ENCODE data around the gene MADD.
A peak's percentile ranks its signal among the peaks of the same experiment; 100 is the strongest.

MADD gene

DNA sequence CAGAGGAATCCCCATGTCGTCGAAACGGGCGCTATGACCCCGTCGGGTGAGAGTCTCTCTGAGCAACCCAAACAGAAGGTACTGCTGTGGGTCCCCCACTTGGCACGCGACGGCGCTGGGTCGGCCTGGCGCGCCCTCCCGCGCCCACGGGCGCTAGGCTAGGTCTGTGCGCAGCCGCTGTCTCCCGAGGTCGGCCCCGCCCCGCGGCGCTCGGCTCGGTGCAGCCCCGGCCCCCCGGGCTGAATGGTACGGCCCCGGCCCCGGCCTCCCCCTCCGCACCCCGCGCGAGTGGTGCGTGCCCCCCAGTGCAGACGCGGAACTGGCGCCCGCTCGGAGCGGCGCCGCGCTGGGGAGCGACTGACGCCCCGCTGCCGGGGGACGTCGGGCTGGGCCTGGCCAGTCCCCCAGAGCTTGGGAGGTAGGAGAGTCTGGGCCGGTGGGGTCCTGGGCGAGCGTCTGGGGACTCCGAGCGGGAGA, at the start of gene MADD:
Gene MADD (plus strand): TSS at position 305 of the 477 bp plus-strand sequence.
- DNase-seq (ENCODE audit: low read depth in 3 of 3), result peak; percentile 81 to 90 (median 89)

DNA sequence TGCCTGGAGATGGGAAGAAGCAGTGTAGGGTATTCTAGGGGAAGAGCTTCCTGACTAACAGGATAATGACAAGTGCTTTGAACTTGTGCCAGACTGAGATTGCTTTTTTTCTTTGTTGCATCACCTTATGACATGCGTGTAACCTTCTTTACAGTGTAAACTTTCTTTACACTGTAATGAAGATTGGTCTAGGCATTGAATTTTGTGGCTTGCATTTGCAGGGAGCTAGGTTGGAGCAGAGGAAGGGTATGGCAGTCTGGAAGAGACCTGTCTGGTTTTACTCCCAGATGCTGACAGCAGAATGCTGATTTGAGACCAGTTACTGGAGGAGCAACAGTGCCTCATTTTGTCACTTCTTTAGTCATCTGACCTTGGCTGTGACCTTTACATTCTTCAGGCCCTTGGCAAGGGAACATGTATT, 49.5 kb upstream of the MADD start:
- DNase-seq (ENCODE audit: low read depth in 3 of 3), result no peak

DNA sequence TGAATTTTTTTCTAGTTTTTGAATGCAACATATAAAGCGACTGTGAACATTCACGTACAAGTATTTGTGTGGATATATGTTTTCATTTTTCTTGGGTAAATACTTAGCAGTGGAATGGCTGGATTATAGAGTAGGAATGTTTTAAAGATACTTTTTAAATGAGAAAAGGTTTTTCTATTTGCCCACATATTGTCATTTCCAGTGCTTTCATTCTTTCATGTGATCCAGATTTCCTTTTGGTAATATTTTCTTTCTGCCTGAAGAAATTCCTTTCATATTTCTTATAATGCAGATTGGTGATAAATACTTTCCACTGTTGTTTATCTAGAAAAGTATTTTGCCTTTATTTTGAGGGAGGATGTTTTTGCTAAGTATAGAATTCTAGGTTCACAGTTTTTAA, 47.2 kb upstream of the MADD start:
- DNase-seq (ENCODE audit: low read depth in 3 of 3), result no peak

DNA sequence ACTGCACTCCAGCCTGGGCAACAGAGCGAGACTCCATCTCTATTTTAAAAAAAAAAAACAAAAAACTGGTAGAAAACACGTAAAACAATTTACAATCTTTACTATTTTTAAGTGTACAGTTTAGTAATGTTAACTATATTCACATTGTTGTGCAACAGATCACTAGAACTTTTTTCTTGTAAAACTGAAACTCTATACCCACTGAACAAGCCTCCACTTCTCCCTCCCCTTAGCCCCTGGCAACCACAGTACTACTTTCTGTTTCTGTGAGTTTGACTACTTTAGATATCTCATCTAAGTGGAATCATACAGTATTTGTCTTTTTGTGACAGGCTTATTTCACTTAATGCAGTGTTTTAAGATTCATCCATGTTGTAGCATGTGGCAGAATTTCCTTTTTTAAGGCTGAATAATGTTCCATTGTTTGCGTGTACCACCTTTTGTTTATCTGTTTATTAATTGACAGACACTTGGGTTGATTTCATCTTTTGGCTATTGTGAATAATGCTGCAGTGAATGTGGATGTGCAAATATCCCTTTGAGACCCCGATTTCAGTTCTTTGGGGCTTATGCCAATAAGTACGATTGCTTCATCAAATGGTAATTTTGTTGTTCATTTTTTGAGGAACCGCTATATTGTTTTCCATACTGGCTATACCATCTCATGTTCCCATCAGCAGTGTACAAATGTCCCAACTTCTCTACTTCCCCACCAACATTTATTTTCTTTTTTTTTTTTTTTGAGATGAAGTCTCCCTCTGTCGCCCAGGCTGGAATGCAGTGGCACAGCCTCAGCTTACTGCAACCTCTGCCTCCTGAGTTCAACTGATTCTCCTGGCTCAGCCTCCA, 44.2 kb upstream of the MADD start:
- DNase-seq (ENCODE audit: low read depth in 3 of 3), result no peak

DNA sequence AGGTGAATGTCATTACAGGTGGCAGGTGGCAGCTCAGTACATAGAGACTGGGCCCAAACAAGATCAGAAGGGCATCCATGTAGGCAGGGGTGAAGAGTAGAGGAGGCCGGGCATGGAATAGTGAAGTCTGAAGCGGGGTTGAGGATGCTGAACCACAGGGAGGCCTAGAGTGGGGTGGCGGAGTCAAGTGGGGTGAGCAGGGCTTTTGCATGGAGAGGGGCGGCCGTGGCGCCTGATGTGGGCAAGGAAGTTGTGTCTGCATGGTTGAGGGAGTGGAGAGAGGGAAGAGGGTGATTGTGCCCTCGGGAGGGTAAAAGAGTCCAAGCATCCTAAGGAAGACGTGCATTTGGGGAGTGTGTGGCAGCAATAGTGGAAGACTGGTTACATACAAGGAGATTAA, 40.8 kb upstream of the MADD start:
- DNase-seq (ENCODE audit: low read depth in 3 of 3), result no peak

DNA sequence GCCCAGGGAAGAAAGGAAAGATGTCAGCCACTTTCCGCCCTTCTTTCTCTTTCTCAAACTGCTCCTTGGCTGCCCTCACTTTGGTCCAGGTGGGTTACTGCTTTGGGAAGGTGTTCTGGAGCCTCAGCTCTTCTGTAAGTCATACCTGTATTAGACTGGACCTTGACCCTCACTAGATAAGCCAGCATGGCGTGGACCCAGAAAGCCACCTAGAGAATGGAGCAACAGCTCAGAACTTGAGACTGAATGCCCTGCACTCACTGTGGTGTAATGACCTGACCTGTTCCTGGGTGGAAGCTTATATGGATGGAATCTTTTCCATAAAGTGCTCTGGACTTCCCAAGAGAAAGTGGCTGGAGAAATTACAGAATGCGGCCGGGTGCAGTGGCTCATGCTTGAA, 36.9 kb upstream of the MADD start:
- no peak for DNase-seq (ENCODE audit: low read depth in 3 of 3)

DNA sequence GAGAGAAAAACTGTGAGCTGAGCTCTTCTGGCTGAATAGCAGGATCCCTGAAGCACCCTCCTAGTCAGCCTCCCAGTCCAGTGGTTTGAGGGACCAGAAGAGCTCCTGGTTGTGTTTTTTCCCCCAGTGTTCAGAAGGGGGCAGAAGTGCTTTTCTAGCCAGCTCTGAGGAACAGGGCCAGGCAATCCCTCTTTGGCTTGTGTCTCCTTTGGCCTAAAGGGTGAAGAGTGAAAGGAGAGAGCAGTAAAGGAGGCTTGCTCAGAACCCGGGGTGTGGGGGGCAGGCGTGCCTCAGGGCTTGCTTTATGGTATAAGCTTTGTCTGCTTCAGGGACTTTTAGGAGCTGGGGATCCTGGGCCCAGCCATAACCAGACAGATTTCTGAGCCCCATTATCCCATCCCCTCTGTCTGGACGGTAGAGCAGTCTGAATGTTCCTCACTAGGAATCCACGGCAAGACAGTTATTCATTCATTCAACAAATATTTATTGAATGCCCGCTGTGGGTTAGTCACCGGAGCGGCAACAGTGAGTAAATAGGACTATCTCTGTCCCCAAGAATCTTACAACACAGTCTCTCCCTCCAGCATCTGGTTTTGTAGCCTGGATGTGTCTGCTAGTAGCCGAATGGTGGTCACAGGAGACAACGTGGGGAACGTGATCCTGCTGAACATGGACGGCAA, 35.8 kb upstream of the MADD start:
- no peak for DNase-seq (ENCODE audit: low read depth in 3 of 3)

DNA sequence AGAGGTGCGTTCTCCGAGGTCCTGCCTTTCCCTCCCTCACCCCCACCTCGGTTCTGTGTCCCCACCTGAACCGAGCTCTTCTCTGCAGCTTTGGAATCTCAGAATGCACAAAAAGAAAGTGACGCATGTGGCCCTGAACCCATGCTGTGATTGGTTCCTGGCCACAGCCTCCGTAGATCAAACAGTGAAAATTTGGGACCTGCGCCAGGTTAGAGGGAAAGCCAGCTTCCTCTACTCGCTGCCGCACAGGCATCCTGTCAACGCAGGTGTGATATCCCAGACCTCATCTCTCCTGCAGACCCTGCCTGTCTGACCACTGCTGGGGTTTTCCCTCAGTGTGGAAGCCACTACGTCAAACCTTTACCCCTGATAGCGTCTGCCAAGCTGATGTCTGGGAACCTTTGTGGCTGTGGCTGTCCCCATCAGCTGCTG, 35.2 kb upstream of the MADD start:
- peak in 1 of 3 experiments; percentile 45 for DNase-seq (ENCODE audit: low read depth in 3 of 3)

DNA sequence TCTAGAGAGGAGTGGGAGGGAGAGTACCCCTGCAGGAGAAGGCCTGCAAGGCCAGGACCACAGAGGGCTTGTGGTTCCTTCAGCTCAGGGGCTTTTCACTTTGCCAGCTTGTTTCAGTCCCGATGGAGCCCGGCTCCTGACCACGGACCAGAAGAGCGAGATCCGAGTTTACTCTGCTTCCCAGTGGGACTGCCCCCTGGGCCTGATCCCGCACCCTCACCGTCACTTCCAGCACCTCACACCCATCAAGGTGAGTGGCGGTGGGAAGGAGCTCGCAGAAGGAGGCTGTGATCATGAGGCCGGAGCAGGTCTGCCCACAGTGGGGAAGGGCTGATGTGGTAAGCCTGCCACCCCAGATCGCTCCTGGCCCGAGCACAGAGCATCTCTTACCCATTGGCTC, 34.8 kb upstream of the MADD start:
- DNase-seq (ENCODE audit: low read depth in 3 of 3), result no peak

DNA sequence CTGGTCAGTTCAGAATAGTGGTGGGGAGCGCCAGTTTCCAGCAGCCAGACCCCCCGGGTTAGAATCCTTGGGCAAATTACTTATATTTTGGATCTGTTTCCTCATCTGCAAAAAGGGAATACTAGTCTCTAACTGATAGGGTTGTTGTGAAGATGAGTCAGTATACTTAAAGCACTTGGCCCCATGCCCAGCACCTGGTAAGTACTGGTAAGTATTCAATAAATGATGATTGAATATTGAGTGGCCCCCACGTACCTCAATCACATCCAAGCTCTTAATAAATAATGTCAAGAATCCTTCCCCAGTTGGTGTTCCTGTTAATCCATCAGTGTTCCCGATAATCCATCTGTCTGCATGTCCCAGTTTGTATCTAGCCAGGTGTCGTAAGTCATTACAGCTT, 33.5 kb upstream of the MADD start:
- DNase-seq (ENCODE audit: low read depth in 3 of 3), result no peak

DNA sequence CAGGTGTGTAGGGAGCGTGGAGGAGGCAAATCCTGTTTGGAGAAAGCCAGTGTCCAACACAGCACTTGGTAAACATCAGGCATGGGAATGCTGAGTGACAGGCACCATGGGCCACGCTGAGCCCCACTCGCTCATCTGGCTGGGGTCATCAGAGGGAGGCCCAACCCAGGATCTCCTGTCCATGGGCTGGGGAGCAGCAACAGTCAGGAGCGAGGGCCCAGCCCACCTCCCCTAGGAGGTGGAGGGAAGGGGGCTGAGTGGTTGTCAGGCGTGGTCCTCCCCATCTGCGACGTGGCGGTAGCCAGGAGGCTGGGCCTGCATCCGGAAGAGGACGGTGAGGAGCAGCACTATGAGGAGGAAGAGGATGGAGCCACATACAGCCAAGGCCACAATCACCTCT, 30.1 kb upstream of the MADD start:
- DNase-seq (ENCODE audit: low read depth in 3 of 3), result no peak

DNA sequence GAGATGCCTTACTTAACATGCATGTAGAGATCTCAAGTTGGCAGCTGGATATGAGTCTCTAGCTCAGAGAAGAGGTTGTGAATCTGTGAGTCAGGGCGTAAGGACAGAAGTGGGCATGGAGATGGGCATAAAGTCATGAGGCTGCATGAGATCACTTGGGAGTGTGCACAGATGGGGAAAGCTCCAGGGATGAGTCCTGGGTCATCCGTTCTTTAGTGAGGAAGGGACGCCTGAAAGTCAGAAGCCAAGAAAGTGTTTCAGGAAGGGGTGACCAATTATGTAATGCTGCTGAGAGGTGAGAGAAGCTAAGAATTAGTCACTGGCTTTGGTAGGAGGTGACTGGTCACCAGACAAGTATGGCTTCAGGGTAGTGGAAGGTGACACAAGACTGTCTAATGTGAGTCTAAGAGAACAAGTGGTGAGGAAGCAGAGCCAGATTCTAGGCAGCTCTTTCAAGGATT, 28.1 kb upstream of the MADD start:
- DNase-seq (ENCODE audit: low read depth in 3 of 3), result no peak

DNA sequence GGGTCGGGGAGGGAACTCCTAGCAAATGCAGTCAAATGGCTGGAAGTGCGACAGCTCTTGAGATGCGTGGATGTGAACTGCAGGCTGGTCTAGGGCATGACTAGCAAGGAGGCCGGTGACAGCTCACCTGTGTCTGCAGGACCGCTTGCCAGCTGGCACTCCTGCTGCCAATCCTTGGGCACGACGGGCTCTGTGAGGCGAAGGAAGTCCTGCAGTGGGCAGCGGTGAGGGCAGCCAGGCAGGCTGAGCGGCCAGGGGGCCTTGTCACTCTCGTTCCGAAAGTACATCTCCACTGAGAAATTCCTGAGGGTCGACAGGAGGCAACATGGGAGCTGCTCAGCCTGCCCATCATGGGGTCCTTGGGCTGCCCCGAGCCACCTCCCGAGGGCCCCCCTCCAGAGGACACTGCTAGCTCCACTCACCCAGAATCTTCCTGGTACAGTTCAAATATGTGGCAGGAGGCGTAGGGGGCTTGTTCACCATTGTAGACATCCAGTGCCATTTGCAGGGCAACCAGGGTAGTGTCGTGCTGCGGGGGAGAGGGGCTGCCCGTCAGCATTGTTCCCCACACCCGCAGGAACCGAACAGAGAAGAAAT, 27.2 kb upstream of the MADD start:
- DNase-seq (ENCODE audit: low read depth in 3 of 3), result no peak

DNA sequence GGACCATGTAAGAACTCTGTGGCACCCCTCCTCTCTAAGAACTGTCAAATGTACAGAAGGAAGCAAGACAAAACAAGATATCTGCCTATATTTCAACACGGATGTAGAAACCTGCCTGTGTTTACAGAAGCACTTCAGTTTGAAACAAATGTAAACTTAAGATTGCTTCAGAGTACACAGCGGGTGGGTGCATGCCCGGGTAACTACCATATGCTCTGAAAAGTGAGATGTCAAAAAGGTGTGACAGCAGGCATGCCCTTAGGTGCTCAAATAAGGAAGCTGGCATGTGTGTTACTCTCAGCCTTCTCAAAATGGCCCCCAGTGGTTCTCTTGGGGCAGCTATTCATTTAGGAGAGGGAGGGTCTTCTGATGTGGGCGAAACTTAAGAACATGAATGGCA, 26.5 kb upstream of the MADD start:
- DNase-seq (ENCODE audit: low read depth in 3 of 3), result no peak

DNA sequence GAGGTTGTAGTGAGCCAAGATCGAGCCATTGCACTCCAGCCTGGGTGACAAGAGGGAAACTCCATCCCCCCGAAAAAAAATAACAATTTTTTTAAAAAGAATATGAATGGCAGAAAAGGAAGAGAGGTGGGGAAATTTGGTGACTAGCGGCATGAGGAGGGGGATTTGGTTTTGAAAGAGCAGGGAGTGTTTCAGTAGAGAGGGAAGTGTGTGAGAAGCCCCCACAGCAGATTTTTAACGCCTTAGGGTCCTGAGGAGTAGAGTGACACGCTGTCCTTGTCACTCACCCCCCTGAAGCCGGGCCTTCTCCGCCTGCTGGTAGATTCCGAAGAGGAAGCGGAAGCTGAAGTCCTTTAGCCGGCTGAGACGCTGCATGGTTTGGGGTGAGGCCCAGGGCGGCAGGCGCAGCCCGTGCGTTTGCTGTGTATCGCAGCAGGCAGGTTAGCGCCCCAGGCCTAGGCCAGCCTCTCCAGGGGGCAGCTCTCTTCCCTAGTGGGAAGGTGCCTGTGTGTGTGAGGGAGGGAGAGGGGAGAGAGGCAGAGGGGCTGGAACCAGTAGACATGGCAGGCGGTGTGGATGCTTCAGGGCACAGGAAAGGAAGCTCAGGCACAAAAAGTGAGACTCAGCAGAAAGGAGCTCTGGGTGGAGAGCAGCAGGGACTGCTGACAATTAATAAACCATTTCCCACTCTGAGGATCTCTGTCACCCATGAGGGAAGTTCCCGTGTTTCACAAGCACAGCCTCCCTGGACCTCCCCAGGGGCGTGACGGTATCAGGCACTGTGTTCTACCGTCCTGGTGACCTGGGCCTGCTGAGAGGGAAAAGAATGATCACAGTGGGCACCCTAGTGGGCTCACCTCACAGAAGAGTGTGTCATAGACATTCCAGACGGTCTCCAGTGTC, 25.2 kb upstream of the MADD start:
- DNase-seq (ENCODE audit: low read depth in 3 of 3), result no peak

DNA sequence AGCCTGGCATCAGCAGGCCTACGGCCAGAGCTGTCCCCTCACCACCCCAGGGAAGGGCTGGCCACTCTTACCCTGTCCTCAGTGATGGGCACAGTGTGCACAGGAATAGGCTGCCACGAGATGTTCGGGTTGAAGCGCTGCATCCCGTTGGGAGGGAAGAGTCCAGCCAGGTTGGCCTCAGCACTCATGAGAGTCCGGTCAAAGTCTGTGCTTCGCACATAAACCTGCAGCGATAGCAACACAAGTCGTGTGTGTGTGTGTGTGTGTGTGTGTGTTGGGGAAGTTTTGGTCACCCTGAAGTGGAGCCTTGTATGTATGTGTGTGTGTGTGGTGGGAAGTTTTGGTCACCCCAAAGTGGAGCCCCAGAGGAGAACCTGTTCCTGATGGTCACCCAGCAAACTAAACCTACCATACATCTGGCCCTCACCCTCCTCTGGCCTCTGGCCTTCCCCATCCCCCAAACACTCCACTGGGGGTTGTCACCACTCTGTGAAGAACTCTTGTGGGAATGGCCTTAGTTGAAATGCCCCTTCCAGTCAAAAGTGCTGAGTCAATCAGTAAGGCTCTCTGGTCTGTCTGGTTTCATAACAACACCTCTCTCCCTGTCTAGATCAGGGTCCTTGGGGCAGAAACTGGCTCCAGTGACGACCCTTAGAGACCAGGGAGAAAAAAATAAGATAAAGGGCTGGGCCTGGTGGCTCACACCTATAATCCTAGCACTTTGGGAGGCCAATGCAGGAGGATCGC, 24.1 kb upstream of the MADD start:
- no peak for DNase-seq (ENCODE audit: low read depth in 3 of 3)

DNA sequence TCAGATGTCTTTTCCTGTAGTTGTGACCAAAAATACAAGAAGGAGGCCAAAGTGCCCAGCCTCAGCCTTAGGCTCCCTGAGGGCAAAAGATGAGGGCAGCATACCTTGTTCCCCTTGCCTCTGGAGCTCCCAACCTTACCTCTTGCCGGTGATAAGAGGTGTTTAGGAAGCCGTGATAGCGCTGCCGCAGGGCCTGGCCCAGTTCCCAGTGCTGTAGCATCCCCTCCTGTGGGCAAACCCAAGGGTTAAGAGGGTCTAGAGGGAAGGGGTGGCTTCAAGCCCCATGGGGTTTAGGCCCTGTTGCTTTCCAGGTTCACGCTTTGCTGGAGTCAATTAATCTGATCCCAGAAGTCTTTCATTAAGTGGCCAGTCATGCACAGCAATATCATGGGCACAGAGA, 22.4 kb upstream of the MADD start:
- DNase-seq (ENCODE audit: low read depth in 3 of 3), result no peak

DNA sequence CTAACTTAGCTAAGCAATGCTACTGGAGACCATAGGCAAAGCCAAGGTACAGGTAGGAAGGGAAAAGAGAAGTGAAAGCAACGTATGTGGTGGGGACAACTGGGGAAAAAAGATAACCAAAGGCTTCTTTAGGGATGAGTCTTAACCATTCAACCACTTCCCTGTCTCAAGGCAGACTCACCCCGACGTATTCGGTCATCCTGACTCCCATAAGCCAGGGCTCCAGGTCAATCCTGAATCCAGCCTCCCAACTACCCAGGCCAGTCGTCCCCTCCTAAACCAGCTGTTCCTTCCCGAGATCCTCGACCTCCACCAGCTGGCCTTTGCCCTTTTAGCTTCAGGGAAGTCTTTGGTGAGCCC, 21.6 kb upstream of the MADD start:
- DNase-seq (ENCODE audit: low read depth in 3 of 3), result no peak

DNA sequence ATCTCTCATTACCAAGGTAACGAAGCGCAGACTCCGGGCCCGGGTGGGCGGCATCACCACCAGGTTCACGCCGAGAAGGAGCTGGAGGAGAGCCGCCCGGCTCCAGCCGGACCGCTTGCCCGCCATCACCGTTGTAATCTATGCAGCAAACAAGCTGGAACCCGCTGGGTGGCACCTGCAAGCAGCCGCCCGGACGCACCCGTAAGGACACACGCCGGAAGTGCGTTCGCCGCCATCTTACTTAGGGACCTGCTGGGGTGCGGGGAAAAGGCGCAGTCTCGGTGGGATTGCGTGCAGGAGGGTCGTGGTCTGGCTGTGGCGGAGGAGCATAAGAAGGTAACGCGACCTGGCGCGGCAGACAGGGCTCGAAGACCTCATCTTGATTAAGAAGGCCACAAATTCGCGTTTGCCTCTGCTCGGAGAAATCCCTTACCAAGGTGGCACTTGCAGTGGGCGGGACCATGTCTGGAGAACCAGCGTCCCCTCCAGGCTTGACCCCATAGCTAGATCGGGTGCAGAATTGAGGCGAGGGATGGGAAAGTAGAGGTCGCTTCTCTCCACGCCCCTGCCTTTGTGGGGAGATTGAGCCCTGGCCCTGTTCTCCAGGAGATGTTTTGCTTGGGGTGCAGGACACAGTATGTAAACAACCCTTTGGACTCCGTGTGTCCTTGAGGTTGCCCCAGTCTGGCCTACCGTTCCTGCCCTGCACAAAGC, 21.1 kb upstream of the MADD start, which contains the start of gene ACP2:
Gene ACP2 (minus strand): TSS at position 151 of the 714 bp plus-strand sequence. CDS start 25 bp downstream, at position 126.
- peak; percentile 74 to 87 (median 80) for DNase-seq (ENCODE audit: low read depth in 3 of 3)

DNA sequence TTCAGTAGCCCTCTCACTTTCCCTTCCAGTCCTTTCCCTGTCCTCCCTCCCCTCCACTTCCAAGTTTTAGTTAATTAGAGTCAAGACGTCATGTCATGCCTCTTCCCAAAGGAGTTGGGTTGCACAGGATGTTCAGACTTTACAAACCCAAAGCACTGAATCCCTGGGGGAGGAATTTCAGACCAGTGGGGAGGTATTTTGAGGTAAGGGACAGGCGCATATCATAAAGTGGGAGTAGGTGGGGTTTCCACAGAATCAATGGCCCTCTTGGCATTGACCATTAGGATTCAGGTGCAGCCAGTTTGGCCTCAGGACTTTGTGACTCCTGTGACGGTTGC, 20.6 kb upstream of the MADD start:
- no peak for DNase-seq (ENCODE audit: low read depth in 3 of 3)

Measured in stimulated activated CD4-positive, alpha-beta T cell treated with anti-CD3 and anti-CD28 coated beads, TNF-alpha, amount 100 ng/mL, for 24 hours (primary cell).